OCI-LY1 (cell line): ENCODE measurements around the gene PRMT7.

Experiments
- CTCF ChIP-seq: fragments of 200-600 bp; sonication (generic), shearing (Covaris generic); IDR thresholded peaks from 2 replicates; pipeline ENCODE4 v1.5.1; 2017; ENCODE audit warnings: mild to moderate bottlenecking, antibody characterized with exemption, low read length, moderate library complexity, mixed read lengths
- EZH2 ChIP-seq: fragments of 200-600 bp; sonication (generic), shearing (Covaris generic); IDR thresholded peaks from 2 replicates; pipeline ENCODE4 v1.8.0; 2017; ENCODE audit warnings: borderline replicate concordance, mixed run types, mild to moderate bottlenecking, antibody characterized with exemption, low read length, moderate library complexity, mixed read lengths

GRCh38 chr16:68401871-68402747, 91.3 kb downstream of the PRMT7 start:
- TF ChIP-seq CTCF, result no peak
- no peak for TF ChIP-seq EZH2
